ENCODE results near the gene COTL1.

Gene COTL1

GRCh38 chr16:84600343-84601229 lies 17.3 kb downstream of the COTL1 start:
- H3K27me3 Mint-ChIP-seq (ENCODE audit: low read depth), result no peaks in the 10 kb centered on the region
- peaks cover 72% of the 10 kb centered on the region for H3K4me1 Mint-ChIP-seq (ENCODE audit: low read depth)
- peak overlapping the region; percentile 88 for H3K4me3 Mint-ChIP-seq
- peak overlapping the region; percentile 95 for H3K27ac Mint-ChIP-seq
- no peaks in the 10 kb centered on the region for H3K9me3 Mint-ChIP-seq
- peaks cover 58% of the 10 kb centered on the region for H3K36me3 Mint-ChIP-seq (ENCODE audit: low read depth)

GRCh38 chr16:84599521-84600202 lies 18.2 kb downstream of the COTL1 start:
- no peaks in the 10 kb centered on the region for H3K9me3 Mint-ChIP-seq
- H3K4me1 Mint-ChIP-seq (ENCODE audit: low read depth), result peaks cover 75% of the 10 kb centered on the region
- H3K36me3 Mint-ChIP-seq (ENCODE audit: low read depth), result peaks cover 60% of the 10 kb centered on the region
- peak overlapping the region; percentile 88 for H3K4me3 Mint-ChIP-seq
- H3K27me3 Mint-ChIP-seq (ENCODE audit: low read depth), result no peaks in the 10 kb centered on the region
- peak overlapping the region; percentile 95 for H3K27ac Mint-ChIP-seq

GRCh38 chr16:84598360-84598759 lies 19.5 kb downstream of the COTL1 start:
- Mint-ChIP-seq H3K27me3 (ENCODE audit: low read depth) (no peaks in the 10 kb centered on the region), H3K9me3 (no peaks in the 10 kb centered on the region), H3K27ac (peak overlapping the region; percentile 93), H3K4me1 (ENCODE audit: low read depth) (peaks cover 77% of the 10 kb centered on the region), H3K36me3 (ENCODE audit: low read depth) (peaks cover 60% of the 10 kb centered on the region), H3K4me3 (peak overlapping the region; percentile 79)

- no peaks in the 10 kb centered on the region for H3K9me3 Mint-ChIP-seq
- H3K27me3 Mint-ChIP-seq (ENCODE audit: low read depth), result no peaks in the 10 kb centered on the region
- H3K27ac Mint-ChIP-seq, result peak overlapping the region; percentile 93
- peaks cover 58% of the 10 kb centered on the region for H3K36me3 Mint-ChIP-seq (ENCODE audit: low read depth)
- H3K4me1 Mint-ChIP-seq (ENCODE audit: low read depth), result peaks cover 74% of the 10 kb centered on the region
- H3K4me3 Mint-ChIP-seq, result peak overlapping the region; percentile 79
These were observed 19.9 kb downstream of the COTL1 start for GRCh38 chr16:84597931-84598351.

GRCh38 chr16:84597528-84597896 lies 20.4 kb downstream of the COTL1 start:
- peak overlapping the region; percentile 93 for H3K27ac Mint-ChIP-seq
- H3K4me3 Mint-ChIP-seq, result peak overlapping the region; percentile 79
- peaks cover 61% of the 10 kb centered on the region for H3K36me3 Mint-ChIP-seq (ENCODE audit: low read depth)
- H3K27me3 Mint-ChIP-seq (ENCODE audit: low read depth), result no peaks in the 10 kb centered on the region
- no peaks in the 10 kb centered on the region for H3K9me3 Mint-ChIP-seq
- peaks cover 76% of the 10 kb centered on the region for H3K4me1 Mint-ChIP-seq (ENCODE audit: low read depth)

GRCh38 chr16:84596801-84597527 lies 20.9 kb downstream of the COTL1 start:
- H3K36me3 Mint-ChIP-seq (ENCODE audit: low read depth), result peaks cover 66% of the 10 kb centered on the region
- peak overlapping the region; percentile 93 for H3K27ac Mint-ChIP-seq
- peak overlapping the region; percentile 79 for H3K4me3 Mint-ChIP-seq
- H3K27me3 Mint-ChIP-seq (ENCODE audit: low read depth), result no peaks in the 10 kb centered on the region
- H3K9me3 Mint-ChIP-seq, result no peaks in the 10 kb centered on the region
- H3K4me1 Mint-ChIP-seq (ENCODE audit: low read depth), result peaks cover 79% of the 10 kb centered on the region

- H3K4me3 Mint-ChIP-seq, result no peak overlapping the region
- peaks cover 66% of the 10 kb centered on the region for H3K36me3 Mint-ChIP-seq (ENCODE audit: low read depth)
- peak overlapping the region; percentile 93 for H3K27ac Mint-ChIP-seq
- no peaks in the 10 kb centered on the region for H3K9me3 Mint-ChIP-seq
- H3K27me3 Mint-ChIP-seq (ENCODE audit: low read depth), result no peaks in the 10 kb centered on the region
- H3K4me1 Mint-ChIP-seq (ENCODE audit: low read depth), result peaks cover 75% of the 10 kb centered on the region
These were observed 21.7 kb downstream of the COTL1 start for GRCh38 chr16:84596161-84596560.

GRCh38 chr16:84595052-84595481 lies 22.8 kb downstream of the COTL1 start:
- H3K27ac Mint-ChIP-seq, result peak overlapping the region; percentile 90
- H3K4me1 Mint-ChIP-seq (ENCODE audit: low read depth), result peaks cover 65% of the 10 kb centered on the region
- peaks cover 59% of the 10 kb centered on the region for H3K36me3 Mint-ChIP-seq (ENCODE audit: low read depth)
- H3K4me3 Mint-ChIP-seq, result peak overlapping the region; percentile 84
- H3K9me3 Mint-ChIP-seq, result no peaks in the 10 kb centered on the region
- H3K27me3 Mint-ChIP-seq (ENCODE audit: low read depth), result no peaks in the 10 kb centered on the region

GRCh38 chr16:84594725-84595038 lies 23.2 kb downstream of the COTL1 start:
- peak overlapping the region; percentile 84 for H3K4me3 Mint-ChIP-seq
- H3K36me3 Mint-ChIP-seq (ENCODE audit: low read depth), result peaks cover 56% of the 10 kb centered on the region
- peak overlapping the region; percentile 90 for H3K27ac Mint-ChIP-seq
- peaks cover 61% of the 10 kb centered on the region for H3K4me1 Mint-ChIP-seq (ENCODE audit: low read depth)
- no peaks in the 10 kb centered on the region for H3K9me3 Mint-ChIP-seq
- no peaks in the 10 kb centered on the region for H3K27me3 Mint-ChIP-seq (ENCODE audit: low read depth)

GRCh38 chr16:84593825-84594724 lies 23.8 kb downstream of the COTL1 start:
- H3K4me3 Mint-ChIP-seq, result peak overlapping the region; percentile 84
- peaks cover 52% of the 10 kb centered on the region for H3K36me3 Mint-ChIP-seq (ENCODE audit: low read depth)
- peak overlapping the region; percentile 90 for H3K27ac Mint-ChIP-seq
- no peaks in the 10 kb centered on the region for H3K27me3 Mint-ChIP-seq (ENCODE audit: low read depth)
- H3K4me1 Mint-ChIP-seq (ENCODE audit: low read depth), result peaks cover 57% of the 10 kb centered on the region
- no peaks in the 10 kb centered on the region for H3K9me3 Mint-ChIP-seq

GRCh38 chr16:84592718-84593117 lies 25.2 kb downstream of the COTL1 start:
- Mint-ChIP-seq H3K9me3 (no peaks in the 10 kb centered on the region), H3K27me3 (ENCODE audit: low read depth) (no peaks in the 10 kb centered on the region), H3K36me3 (ENCODE audit: low read depth) (peaks cover 52% of the 10 kb centered on the region), H3K4me3 (no peak overlapping the region), H3K4me1 (ENCODE audit: low read depth) (peaks cover 54% of the 10 kb centered on the region), H3K27ac (peak overlapping the region; percentile 62)

GRCh38 chr16:84589975-84590719 lies 27.7 kb downstream of the COTL1 start:
- Mint-ChIP-seq H3K36me3 (ENCODE audit: low read depth) (peaks cover 50% of the 10 kb centered on the region), H3K27ac (no peak overlapping the region)

GRCh38 chr16:84588991-84589390 lies 28.9 kb downstream of the COTL1 start:
- Mint-ChIP-seq H3K9me3 (no peaks in the 10 kb centered on the region), H3K27ac (no peak overlapping the region), H3K4me3 (no peak overlapping the region), H3K36me3 (ENCODE audit: low read depth) (peaks cover 43% of the 10 kb centered on the region), H3K4me1 (ENCODE audit: low read depth) (peaks cover 35% of the 10 kb centered on the region), H3K27me3 (ENCODE audit: low read depth) (no peaks in the 10 kb centered on the region)

More at GRCh38 chr16:84589975-84590719, 27.7 kb downstream of the COTL1 start:
- H3K27me3 Mint-ChIP-seq (ENCODE audit: low read depth), result no peaks in the 10 kb centered on the region
- H3K9me3 Mint-ChIP-seq, result no peaks in the 10 kb centered on the region
- no peak overlapping the region for H3K4me3 Mint-ChIP-seq
- peaks cover 42% of the 10 kb centered on the region for H3K4me1 Mint-ChIP-seq (ENCODE audit: low read depth)
